Measurements from ENCODE around the gene PDGFRB.

- no peak for TF ChIP-seq CTCF (IDR thresholded peaks at IDR 0.05)
- no peak for TF ChIP-seq EP300 (IDR thresholded peaks at IDR 0.05)
- no peak for TF ChIP-seq POLR2A (IDR thresholded peaks at IDR 0.05)
Measured at GRCh38 chr5:150068472-150068871, 87.2 kb downstream of the PDGFRB start.

Measured in ovary (tissue), 3 donors.